Progenitor cell of endocrine pancreas (in vitro differentiated cells): ENCODE data around the gene IDH3B. TPM values are rescaled to one million over a fixed set of nuclear protein-coding genes. Genes with fewer than 3 reads are reported as not detected.
"Not testable (repeated sequence)": the region's sequence is repeated elsewhere in the genome, so short reads cannot be mapped to it uniquely, and the experiment has no call there.

Experiments
- DNase-seq: peaks from one replicate; pipeline ENCODE4 v3.0.0; 2021; ENCODE audit warnings: low spot score; ENCODE audit not compliant: unreplicated experiment
- H3K27ac Mint-ChIP-seq: 2 replicates; pipeline ENCODE4 v1.8.0; 2021; ENCODE audit warnings: mild to moderate bottlenecking, moderate library complexity, mixed read lengths
- H3K27me3 Mint-ChIP-seq: 2 replicates; pipeline ENCODE4 v1.8.0; 2021; ENCODE audit warnings: mixed read lengths
- H3K36me3 Mint-ChIP-seq: 2 replicates; pipeline ENCODE4 v1.8.0; 2022; ENCODE audit warnings: mixed read lengths; ENCODE audit not compliant: insufficient read depth
- H3K4me1 Mint-ChIP-seq: 2 replicates; pipeline ENCODE4 v1.8.0; 2021; ENCODE audit warnings: low read depth, mixed read lengths
- H3K4me3 Mint-ChIP-seq: 2 replicates; pipeline ENCODE4 v1.8.0; 2021; ENCODE audit warnings: low read depth, mild to moderate bottlenecking, moderate library complexity, mixed read lengths
- H3K9me3 Mint-ChIP-seq: 2 replicates; pipeline ENCODE4 v1.8.0; 2021; ENCODE audit warnings: low read depth, mixed read lengths
- CTCF ChIP-seq: fragments of 200-600 bp; sonication (generic); IDR thresholded peaks from one replicate; pipeline ENCODE4 v1.5.0; 2021; ENCODE audit warnings: antibody characterized with exemption, mild to moderate bottlenecking; ENCODE audit not compliant: unreplicated experiment
- total RNA-seq: library from RNA; stranded (reverse); gene quantifications from 2 replicates; pipeline ENCODE4 v1.2.1, GENCODE V29; 2021

The IDH3B gene
- total RNA-seq, 1 donor from 2014 or later = 98.9 TPM

- no peaks in the 10 kb centered on the region for H3K9me3 Mint-ChIP-seq
- no peak overlapping the region for H3K4me3 Mint-ChIP-seq
- peaks cover 80% of the 10 kb centered on the region for H3K27me3 Mint-ChIP-seq
- no peak for DNase-seq
- no peak for TF ChIP-seq CTCF
- H3K36me3 Mint-ChIP-seq = peaks cover 6% of the 10 kb centered on the region
- H3K27ac Mint-ChIP-seq = no peak overlapping the region
- peaks cover 9% of the 10 kb centered on the region for H3K4me1 Mint-ChIP-seq
These were observed 23.5 kb upstream of the IDH3B start for GRCh38 chr20:2687514-2687913.

GRCh38 chr20:2684817-2685216, 20.8 kb upstream of the IDH3B start:
- not testable (repeated sequence) for H3K9me3 Mint-ChIP-seq, H3K4me3 Mint-ChIP-seq, H3K27ac Mint-ChIP-seq, H3K4me1 Mint-ChIP-seq, DNase-seq, H3K36me3 Mint-ChIP-seq
- peaks cover 74% of the 10 kb centered on the region for H3K27me3 Mint-ChIP-seq

- H3K36me3 Mint-ChIP-seq, DNase-seq, H3K4me3 Mint-ChIP-seq, H3K9me3 Mint-ChIP-seq, H3K27ac Mint-ChIP-seq, H3K4me1 Mint-ChIP-seq: not testable (repeated sequence)
- H3K27me3 Mint-ChIP-seq = peaks cover 62% of the 10 kb centered on the region
These were observed 18.0 kb upstream of the IDH3B start for GRCh38 chr20:2682040-2682439.

DNA sequence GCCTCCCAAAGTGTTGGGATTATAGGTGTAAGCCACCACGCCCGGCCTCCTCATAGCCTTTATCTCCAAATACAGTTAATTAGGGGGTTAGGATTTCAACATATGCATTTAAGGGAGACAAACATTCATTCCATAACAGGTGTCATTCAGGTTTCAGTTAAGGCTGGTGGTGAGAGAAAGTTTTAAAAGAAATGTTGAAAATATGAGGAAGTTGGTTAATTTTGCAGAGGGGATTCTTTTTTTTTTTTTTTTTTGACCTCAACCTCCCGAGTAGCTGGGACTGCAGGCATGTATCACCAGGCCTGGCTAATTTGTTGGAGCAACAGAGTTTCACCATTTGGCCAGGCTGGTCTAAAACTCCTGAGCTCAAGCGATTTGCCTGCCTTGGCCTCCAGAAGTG, 16.0 kb upstream of the IDH3B start:
- Mint-ChIP-seq H3K36me3 (no peaks in the 10 kb centered on the region), H3K27ac (no peak overlapping the region), H3K4me3 (no peak overlapping the region), H3K27me3 (peaks cover 47% of the 10 kb centered on the region), H3K9me3 (no peaks in the 10 kb centered on the region), H3K4me1 (no peaks in the 10 kb centered on the region)
- DNase-seq = no peak
- no peak for TF ChIP-seq CTCF

GRCh38 chr20:2673453-2673852, 9.4 kb upstream of the IDH3B start:
- Mint-ChIP-seq H3K36me3 (no peaks in the 10 kb centered on the region), H3K4me3 (no peak overlapping the region), H3K9me3 (no peaks in the 10 kb centered on the region), H3K27me3 (peaks cover 43% of the 10 kb centered on the region), H3K4me1 (no peaks in the 10 kb centered on the region), H3K27ac (no peak overlapping the region)
- no peak for DNase-seq
- TF ChIP-seq CTCF = no peak

DNA sequence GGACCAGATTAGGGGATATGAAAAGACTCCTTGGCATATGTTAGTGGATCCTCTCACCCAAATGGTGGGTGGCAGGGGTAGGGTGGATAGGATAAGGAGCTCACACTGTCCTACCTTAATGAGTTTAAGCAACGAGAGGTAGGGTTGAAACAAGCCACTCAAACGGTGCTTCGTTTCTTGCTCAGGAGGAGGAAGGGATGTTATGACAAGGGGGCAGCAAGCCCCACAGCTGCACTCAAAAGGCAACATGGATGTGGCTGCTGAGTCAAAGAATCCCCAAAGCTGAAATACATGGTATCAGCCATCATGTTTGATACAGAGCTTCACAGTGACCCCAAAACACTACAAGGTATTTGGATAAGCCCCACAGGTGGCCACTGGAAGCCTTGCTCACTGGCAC, 8.4 kb upstream of the IDH3B start:
- H3K9me3 Mint-ChIP-seq = no peaks in the 10 kb centered on the region
- no peaks in the 10 kb centered on the region for H3K36me3 Mint-ChIP-seq
- no peak overlapping the region for H3K4me3 Mint-ChIP-seq
- peaks cover 47% of the 10 kb centered on the region for H3K27me3 Mint-ChIP-seq
- TF ChIP-seq CTCF = no peak
- no peak overlapping the region for H3K27ac Mint-ChIP-seq
- DNase-seq = no peak
- no peaks in the 10 kb centered on the region for H3K4me1 Mint-ChIP-seq
